G401 (cell line): ENCODE data around the gene PATL1. TPM values are rescaled to one million over a fixed set of nuclear protein-coding genes. Genes with fewer than 3 reads are reported as not detected.

Experiments used
- DNase-seq: peaks from one replicate; pipeline ENCODE4 v3.0.0-alpha.2; 2015; ENCODE audit warnings: low spot score
- in situ Hi-C: cut with HindIII; loops from 2 replicates; pipeline ENCODE4 v1.10.0; 2016; ENCODE audit warnings: low sequenced_read_pairs, mixed read lengths
- total RNA-seq: library from RNA; depleted of rRNA; stranded (reverse); fragments of >200 nt; shearing (Covaris generic); gene quantifications from 2 replicates; pipeline ENCODE4 v1.2.3, GENCODE V29; 2014; rRNA removed

The PATL1 gene
- total RNA-seq, 1 experiment from 2014 or later: 23.1 TPM

DNA sequence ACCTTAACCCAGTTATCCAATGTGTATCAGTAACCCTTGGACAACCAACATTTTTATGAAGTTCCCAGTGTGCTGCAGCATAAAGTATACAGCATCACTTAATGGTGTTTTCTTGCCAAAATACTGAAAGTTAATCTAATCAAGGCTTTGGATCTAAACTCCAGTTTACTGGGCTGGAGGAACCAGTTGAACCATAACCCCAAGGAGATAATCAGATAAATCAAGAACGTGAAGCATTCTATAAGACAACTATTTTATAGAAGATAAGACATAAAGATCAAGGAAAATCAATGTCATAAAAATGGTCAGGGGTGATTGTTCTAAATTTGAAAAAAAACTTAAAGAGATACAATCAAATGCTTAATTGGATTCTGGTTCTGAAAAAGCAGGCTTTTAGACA lies 51.0 kb downstream of the PATL1 start:
- in situ Hi-C loops: no loop called here
- no peak for DNase-seq

DNA sequence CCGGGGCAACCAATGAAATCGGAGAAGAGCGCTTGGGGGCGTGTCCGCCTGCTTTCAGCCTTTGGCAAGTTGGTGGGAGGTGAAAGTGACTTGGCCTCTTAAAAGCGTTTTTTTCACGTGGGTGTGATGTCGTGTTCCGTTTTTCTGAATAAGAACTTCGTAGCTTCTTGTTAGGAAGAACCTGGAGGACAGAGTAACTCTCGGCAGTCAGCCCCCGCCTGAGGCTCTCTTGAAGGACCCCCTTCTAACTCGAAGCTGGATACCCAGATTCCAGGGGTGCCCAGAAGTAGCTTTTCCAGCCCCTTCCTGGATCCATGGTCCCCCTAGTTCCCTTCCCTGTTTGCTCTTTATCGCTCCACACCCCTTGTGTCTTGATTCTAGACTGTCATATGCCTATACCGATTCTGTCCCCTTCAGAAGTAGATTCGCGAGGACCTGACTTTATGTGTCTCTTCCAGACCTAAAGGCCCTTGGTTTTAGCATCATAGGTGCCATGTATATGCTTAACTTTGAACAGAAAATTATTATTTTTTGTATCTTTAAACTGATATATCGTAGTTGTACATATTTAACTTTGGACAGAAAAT lies 52.3 kb downstream of the PATL1 start:
- in situ Hi-C loops: no loop called here
- no peak for DNase-seq

DNA sequence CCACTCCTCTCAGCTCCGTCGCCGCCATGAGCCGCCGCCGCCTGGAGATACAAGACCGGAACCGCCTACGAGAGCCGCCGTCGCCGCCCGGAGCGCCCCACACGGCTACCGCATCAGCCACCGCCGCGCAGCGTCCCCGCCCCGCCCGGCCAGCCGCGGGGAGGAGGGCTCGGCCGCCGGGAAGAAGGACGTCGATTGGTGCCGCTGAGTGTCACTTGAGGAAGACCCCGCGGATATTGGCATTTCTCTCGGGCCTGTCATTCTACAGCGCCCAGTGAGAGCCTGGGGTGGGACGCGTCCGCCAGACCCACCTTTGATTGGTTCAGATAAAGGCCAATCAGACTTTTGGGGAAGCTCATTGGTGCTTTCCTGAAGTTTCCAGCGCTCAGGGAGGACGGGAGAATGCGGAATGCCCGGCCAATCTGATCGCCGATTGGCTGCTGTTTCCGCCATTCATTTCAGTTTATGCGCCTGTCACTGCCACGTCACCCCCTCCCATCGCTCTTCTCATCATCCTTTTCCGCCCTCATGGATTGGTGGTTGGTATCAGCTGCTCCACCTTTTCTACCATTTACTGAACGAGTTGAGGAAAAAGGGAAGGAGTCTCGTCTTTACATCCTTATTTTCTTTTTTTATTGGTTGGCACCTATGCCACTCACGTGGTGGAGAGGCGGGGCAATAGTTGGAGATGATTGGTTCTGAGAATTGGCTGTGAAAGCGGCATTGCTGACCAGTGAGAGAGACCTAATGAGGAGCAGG lies 53.0 kb downstream of the PATL1 start, which contains the start of gene OSBP:
Gene OSBP, minus strand, starts transcription at position 138 of the 759 bp plus-strand sequence. Its CDS starts 110 bp downstream, at position 28.
- DNase-seq: peak; percentile 100
- in situ Hi-C loops: no loop called here

DNA sequence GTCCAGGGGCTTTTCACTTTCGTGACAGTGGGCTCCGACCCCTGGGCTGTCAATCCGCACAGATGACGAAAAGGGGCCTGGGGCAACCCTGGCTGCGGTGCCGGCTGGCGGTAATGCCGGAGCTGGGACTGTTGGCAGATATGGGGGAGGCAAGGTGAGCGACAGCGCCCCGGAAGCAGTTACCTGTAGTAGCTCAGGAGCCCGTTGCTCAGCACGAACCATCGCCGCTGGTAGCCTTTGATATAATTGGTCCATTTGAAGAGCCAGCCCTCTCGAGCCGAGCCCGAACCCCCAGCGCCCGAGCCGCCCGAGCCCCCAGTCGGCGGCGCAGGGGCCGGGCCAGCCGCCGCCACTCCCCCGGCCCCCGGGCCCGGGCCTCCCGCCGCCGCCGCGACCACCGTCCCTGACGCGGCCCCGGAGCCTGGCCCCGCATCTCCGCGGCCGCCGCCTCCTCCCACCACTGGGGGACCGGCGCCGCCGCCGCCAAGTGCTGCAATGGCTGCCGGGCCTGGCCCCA lies 53.7 kb downstream of the PATL1 start:
- in situ Hi-C loops: no loop called here

DNA sequence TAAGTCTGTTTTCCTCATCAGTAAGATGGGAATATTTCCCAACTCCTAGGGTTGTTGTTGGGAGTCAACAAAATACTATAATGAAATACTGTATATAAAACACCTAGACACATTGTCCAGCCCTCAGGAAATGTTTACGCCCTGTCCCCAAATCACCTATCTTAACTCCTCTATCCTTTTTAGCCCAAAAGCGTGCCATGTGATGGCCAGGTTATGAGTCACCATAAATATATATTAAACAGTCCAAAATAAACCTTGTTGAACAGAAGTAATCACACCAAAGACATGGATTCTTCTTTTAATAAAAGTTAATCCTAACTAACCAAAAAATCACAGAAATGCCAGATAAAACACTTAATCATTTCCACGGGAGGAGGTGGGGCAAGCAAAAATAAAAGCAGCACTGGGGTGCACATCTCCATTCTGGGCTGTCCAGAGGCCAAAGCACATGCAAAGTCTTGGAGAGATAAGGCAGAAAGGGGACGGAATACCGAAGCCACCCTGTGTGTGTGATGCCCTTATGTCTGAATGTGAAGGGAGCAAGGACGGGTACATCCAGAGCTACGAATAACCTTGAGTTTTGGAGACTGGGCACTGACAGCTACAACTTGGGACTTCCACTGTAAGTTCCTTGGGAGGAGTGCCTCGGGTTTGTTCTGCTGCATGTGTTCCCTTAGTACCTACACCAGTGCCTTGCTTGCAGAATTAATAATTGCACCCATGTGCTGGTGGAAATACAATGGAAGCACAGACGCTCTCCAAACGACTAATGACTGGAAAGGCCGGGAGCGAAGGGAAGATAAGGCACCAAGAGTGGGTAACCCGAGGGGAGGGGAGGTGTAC lies 54.3 kb downstream of the PATL1 start:
- DNase-seq: no peak
- in situ Hi-C loops: no loop called here

More for the DNA sequence above, 53.7 kb downstream of the PATL1 start:
- peak; percentile 67 for DNase-seq

DNA sequence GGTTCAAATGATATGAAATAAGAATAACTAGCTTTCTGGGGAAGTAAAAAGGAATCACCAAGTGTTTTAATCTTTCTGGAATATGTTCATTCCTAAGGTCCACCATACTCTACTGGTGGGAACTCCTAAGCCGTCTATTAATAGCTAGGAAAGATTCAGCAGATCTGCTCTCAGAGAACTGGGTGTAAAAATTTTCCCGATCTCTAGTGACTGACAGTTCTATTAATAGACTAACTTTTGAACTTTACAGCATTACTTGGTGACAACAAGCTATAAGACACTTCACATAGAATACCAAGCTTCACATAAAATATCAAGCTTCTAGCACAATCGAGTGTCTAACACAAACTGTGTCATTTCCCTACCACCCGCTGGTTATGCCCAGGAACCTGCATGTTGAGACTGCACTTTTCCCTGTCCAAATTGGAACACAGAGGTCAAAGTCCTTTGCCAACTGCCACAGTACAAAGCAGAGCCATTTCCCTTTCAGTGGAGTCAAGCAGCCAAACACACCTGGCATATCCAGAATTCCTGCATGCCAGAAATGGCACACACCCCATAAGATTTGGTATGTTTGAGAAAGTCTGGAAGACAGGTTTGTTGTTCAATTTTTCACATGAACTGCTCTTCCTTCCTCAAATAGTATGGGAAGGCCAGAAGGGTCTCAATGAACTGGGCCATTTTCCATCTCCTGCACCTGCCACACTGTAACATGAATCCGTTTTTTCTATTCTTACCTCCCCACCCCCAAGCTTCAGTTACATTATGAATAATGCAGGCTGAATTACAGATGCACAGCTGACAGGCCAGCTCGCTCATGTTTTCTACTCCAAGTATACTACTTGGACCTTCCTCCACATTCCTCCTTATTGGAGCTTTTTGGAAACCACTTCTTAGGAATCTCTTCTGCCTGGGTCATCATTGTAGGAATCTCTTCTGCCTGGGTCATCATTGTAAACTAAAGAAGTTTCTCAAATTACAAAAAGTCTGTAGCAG lies 57.0 kb downstream of the PATL1 start:
- in situ Hi-C loops: no loop called here
- DNase-seq: peak; percentile 5

DNA sequence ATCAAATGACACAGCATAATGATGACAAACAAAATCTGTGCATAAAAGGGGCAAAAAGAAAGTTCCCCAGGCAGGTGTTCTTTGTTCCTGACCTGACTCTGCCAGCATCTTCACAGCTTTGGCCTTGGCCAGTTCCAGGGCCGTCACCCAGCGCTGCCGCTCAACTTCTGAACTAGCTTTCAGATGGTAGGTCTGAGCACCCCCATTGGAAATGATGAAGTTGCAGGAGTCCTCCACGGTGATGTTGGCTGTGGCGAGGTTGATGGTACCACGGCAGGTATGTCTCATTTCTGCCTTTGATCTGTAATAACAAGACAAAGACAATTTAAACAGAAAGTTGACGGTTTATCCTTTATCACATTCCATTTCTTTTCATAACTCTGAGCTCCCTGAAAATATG lies 58.5 kb downstream of the PATL1 start:
- in situ Hi-C loops: no loop called here

DNA sequence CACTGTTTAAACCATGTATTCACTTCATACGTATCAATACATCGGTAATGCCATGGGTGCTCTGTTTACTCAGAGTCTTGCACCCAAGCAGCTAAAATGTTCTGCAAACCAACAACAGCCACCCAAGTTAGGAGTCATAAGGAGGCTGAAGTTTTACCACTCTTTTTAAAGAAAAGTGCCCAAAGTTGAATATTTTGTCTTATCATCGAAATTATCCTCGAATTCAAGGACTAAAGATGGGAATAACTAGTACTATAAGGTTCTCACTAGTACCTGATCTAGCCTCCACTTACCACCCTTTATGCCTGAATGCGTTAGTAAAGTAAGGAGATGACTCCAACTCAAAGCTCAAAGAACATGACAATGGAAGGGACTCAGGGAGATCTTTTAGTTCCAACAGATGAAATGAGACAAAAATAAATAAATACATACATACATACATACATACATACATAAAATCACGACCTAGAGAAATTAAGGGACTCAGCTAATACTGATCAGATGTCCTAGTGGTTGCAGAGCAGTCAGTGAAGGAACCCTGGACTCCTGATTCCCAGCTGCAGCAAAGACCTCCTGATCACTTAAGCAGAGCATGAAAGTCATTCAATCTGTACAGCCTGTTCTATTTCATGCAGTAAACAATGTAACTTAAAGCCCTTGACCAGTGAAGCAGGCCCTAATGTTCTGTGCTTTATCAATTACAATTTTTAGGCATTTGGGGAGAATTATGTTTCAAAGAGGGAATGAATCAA lies 61.0 kb downstream of the PATL1 start:
- in situ Hi-C loops: no loop called here
- DNase-seq: no peak

More for the DNA sequence above, 58.5 kb downstream of the PATL1 start:
- no peak for DNase-seq

DNA sequence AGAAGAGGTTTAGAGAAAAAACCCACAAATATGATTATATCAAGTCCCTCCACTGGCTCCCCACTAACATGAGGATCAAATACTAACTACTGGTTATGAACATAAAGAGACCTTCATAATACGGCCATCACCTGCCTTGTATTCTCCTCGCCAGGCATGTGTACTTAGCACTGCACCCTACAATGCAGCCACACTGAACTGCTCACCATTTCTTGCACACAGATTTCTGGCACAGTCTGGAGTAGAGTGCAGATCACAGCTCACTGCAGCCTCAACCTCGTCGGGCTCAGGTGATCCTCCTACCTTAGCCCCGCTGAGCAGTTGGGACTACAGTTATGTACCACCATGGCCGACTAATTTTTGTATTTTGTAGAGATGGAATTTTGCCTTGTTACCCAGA lies 66.4 kb downstream of the PATL1 start:
- DNase-seq: no peak
- in situ Hi-C loops: no loop called here

DNA sequence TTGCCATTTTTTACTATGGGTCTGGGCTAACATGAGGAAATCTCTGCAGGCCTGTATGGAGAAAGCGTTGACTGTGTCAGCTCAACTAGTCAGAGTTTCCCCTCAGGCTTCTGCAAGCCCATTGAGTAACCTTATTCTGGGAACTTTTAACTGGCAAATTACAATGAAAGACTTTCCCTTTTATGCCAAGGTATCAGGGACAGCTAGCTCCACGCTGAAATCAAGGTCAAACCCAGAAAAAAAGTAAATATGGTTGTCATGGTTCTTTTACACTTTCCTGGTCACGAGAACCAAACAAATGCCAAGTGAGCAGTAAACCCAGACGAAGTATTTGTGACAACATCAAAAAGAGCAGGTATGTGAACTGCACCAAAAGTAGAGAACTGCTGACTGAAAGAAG lies 67.0 kb downstream of the PATL1 start:
- no peak for DNase-seq
- in situ Hi-C loops: no loop called here

DNA sequence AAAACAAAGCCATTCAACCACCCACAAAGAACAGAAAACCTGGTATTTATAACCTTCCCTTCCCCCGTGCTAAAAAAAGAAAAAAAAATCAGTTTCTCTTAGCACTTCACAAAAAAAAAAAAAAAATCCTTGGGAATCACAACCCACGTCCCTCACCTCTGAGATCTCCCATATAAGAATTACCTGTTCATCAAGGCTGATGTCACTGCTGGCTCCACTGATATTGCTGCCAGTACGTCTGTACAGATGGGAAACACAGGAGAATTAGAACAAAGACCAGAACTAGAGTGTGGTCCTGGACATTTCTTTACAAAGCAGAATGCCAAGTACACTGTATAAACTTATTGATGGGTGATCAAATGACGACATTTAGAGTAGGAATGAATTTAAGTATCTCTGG lies 68.2 kb downstream of the PATL1 start:
- in situ Hi-C loops: no loop called here
- DNase-seq: no peak

DNA sequence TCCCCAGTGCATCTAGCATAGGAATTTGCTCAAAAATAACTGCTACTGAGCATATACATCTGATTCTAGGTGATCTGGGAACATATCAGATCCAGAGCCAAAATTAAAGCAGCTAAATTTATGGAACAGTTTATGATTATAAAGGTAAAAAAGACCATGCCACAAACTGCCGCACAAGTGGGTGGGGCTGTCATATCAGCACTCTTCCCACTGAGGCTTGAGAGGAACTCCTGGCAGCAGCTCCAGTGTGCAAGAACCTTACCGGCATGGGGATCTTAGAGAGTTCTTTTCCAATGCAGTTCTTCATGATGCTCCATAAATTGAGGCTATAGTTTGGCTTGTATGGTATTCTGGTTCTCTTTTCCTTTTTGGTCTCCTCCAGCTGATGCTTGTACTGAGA lies 68.6 kb downstream of the PATL1 start:
- in situ Hi-C loops: no loop called here
- DNase-seq: no peak

DNA sequence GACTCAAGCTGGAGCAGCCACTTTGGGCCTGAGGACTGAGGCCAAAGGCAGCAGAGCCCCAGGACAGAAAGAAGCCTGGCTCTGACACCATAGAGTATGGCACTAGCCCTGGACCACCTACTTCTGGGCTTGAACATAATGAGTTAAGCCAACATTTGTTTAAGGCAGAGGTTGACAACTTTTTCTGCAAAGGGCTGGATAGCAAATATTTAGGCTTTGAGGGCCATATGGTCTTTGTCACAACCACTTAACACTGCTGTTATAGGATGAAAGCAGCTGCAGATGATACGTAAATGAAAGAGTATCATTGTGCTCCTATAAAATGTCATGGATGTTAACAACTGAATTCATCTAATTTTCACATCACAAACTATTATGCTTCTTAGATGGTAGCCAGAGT lies 69.9 kb downstream of the PATL1 start:
- no peak for DNase-seq
- in situ Hi-C loops: no loop called here

Other genes starting within 250 kb of the PATL1 start
- gene OR5A2, start 242.6 kb downstream of the PATL1 start, total RNA-seq: not detected in 2 replicates
- not detected in 2 replicates for gene OR5A1, start 232.6 kb downstream of the PATL1 start, total RNA-seq
- not detected in 2 replicates for gene OR4D6, start 212.1 kb downstream of the PATL1 start, total RNA-seq
- gene OR4D10, start 195.7 kb downstream of the PATL1 start, total RNA-seq: not detected in 2 replicates
- not detected in 2 replicates for gene OR4D11, start 165.5 kb downstream of the PATL1 start, total RNA-seq
- not detected in 2 replicates for gene OR4D9, start 157.5 kb downstream of the PATL1 start, total RNA-seq
- 66.3 and 74.1 TPM in 2 replicates for gene OSBP, start 53.3 kb downstream of the PATL1 start, total RNA-seq
- gene OR10V1, start 44.8 kb upstream of the PATL1 start, total RNA-seq: not detected in 2 replicates
- gene STX3, start 86.3 kb upstream of the PATL1 start, total RNA-seq: 94.1 and 99.1 TPM in 2 replicates
- 103 and 124 TPM in 2 replicates for gene MRPL16, start 141.7 kb upstream of the PATL1 start, total RNA-seq
- not detected in 2 replicates for gene CBLIF, start 176.5 kb upstream of the PATL1 start, total RNA-seq
- not detected in 2 replicates for gene TCN1, start 197.4 kb upstream of the PATL1 start, total RNA-seq
- gene OOSP3, start 209.7 kb upstream of the PATL1 start, total RNA-seq: not detected in 2 replicates